AG04450 (cell line): ENCODE data around the gene ST7. TPM values are rescaled to one million over a fixed set of nuclear protein-coding genes. Genes with fewer than 3 reads are reported as not detected.
A peak's percentile ranks its signal among the peaks of the same experiment; 100 is the strongest.

Source experiments
- CTCF ChIA-PET: fragments of 300-600, 350-600 bp; formaldehyde crosslinking; extraction: SDS; loops from one replicate; lab custom pipeline; 2022; ENCODE audit warnings: antibody characterized with exemption, inconsistent platforms; lab: Charles Lee
- POLR2A ChIA-PET: fragments of 350-600 bp; formaldehyde crosslinking; extraction: SDS; loops from one replicate; lab custom pipeline; 2021; ENCODE audit warnings: antibody characterized with exemption, inconsistent platforms; lab: Yijun Ruan, JAX
- DNase-seq: peaks from one replicate; pipeline ENCODE4 v3.0.0-alpha.2; 2011; ENCODE audit warnings: low read depth, low spot score
- H3K27ac ChIP-seq: one replicate; pipeline ENCODE4 v1.5.1; 2012; ENCODE audit warnings: low read depth, low read length, control low read depth
- H3K27me3 ChIP-seq: one replicate; pipeline ENCODE4 v1.6.0; 2012; ENCODE audit warnings: low read length; ENCODE audit not compliant: control insufficient read depth, insufficient read depth
- H3K4me3 ChIP-seq: 2 replicates; pipeline ENCODE4 v1.5.1; 2011; ENCODE audit warnings: mild to moderate bottlenecking, low read depth, low read length, control low read depth
- H3K9me3 ChIP-seq: 2 replicates; pipeline ENCODE4 v1.5.1; 2012; ENCODE audit warnings: low read length; ENCODE audit not compliant: control insufficient read depth, insufficient read depth
- CTCF ChIP-seq: IDR thresholded peaks from 2 replicates; pipeline ENCODE4 v1.5.1; 2011; ENCODE audit warnings: low read depth, low read length, control low read depth, inconsistent platforms
- polyA plus RNA-seq: library from polyadenylated mRNA; depleted of rRNA; stranded (reverse); fragments of >200 nt; gene quantifications from 2 replicates; pipeline ENCODE4 v1.2.3, GENCODE V29; 2011

ST7 gene
- polyA plus RNA-seq, 1 experiment = 34.5 TPM

GRCh38 chr7:117032810-117033209 lies 79.5 kb downstream of the ST7 start:
- no peak overlapping the region for H3K4me3 ChIP-seq
- POLR2A ChIA-PET = no interaction called here
- CTCF ChIA-PET = no interaction called here
- H3K27me3 ChIP-seq = no peaks in the 10 kb centered on the region
- no peak for TF ChIP-seq CTCF
- DNase-seq = no peak
- H3K27ac ChIP-seq = no peak overlapping the region
- H3K9me3 ChIP-seq = no peaks in the 10 kb centered on the region

GRCh38 chr7:117034851-117035464 lies 81.7 kb downstream of the ST7 start:
- no peak for DNase-seq
- TF ChIP-seq CTCF = no peak
- no peaks in the 10 kb centered on the region for H3K27me3 ChIP-seq
- POLR2A ChIA-PET = interaction anchor here (0.6 to 0.7 kb wide), 2 partner anchors 37 to 67 kb away, joined by 4 to 5 read pairs; no protein-coding TSS in a partner anchor
- H3K27ac ChIP-seq = no peak overlapping the region
- H3K4me3 ChIP-seq = no peak overlapping the region
- CTCF ChIA-PET = interaction anchor here (1.3 to 1.7 kb wide), 2 partner anchors 15 to 50 kb away, joined by 3 to 6 read pairs; no protein-coding TSS in a partner anchor
- H3K9me3 ChIP-seq = no peaks in the 10 kb centered on the region

- Histone ChIP-seq H3K4me3 (no peak overlapping the region), H3K27ac (no peak overlapping the region), H3K27me3 (no peaks in the 10 kb centered on the region), H3K9me3 (no peaks in the 10 kb centered on the region)
- TF ChIP-seq CTCF = peak; percentile 4; the same call in 1 of the 2 replicates
- ChIA-PET CTCF (interaction anchor here (1.3 to 1.7 kb wide), 3 partner anchors 15 to 83 kb away, joined by 3 to 6 read pairs (median 4); no protein-coding TSS in a partner anchor), POLR2A (interaction anchor here (0.7 kb wide), 1 partner anchor 37 kb away, joined by 5 read pairs; no protein-coding TSS in a partner anchor)
- no peak for DNase-seq
These were observed 82.2 kb downstream of the ST7 start for GRCh38 chr7:117035465-117035862.

GRCh38 chr7:117036053-117036669 lies 82.9 kb downstream of the ST7 start:
- ChIA-PET POLR2A (no interaction called here), CTCF (interaction anchor here (1.3 to 1.7 kb wide), 3 partner anchors 16 to 82 kb away, joined by 3 to 6 read pairs (median 4); no protein-coding TSS in a partner anchor)
- no peak overlapping the region for H3K27ac ChIP-seq
- H3K27me3 ChIP-seq = no peaks in the 10 kb centered on the region
- DNase-seq = no peak
- H3K4me3 ChIP-seq = no peak overlapping the region
- no peaks in the 10 kb centered on the region for H3K9me3 ChIP-seq
- TF ChIP-seq CTCF = no peak

GRCh38 chr7:117036836-117037235 lies 83.5 kb downstream of the ST7 start:
- no peaks in the 10 kb centered on the region for H3K9me3 ChIP-seq
- CTCF ChIA-PET = interaction anchor here (1.6 to 1.7 kb wide), 2 partner anchors 82 to 91 kb away, joined by 4 to 7 read pairs; no protein-coding TSS in a partner anchor
- H3K27me3 ChIP-seq = no peaks in the 10 kb centered on the region
- DNase-seq = no peak
- no peak for TF ChIP-seq CTCF
- POLR2A ChIA-PET = no interaction called here
- no peak overlapping the region for H3K27ac ChIP-seq
- H3K4me3 ChIP-seq = no peak overlapping the region
